Endodermal cell (in vitro differentiated cells): ENCODE measurements around the gene GRM3. TPM values are rescaled to one million over a fixed set of nuclear protein-coding genes. Genes with fewer than 3 reads are reported as not detected.

Experiments used
- DNase-seq: peaks from one replicate; pipeline ENCODE4 v3.0.0-alpha.2; 2017
- H3K27ac ChIP-seq: 2 replicates; pipeline ENCODE4 v1.5.1; 2013; ENCODE audit warnings: mild to moderate bottlenecking, low read depth, low read length, moderate library complexity
- H3K27me3 ChIP-seq: 2 replicates; pipeline ENCODE4 v1.6.1; 2013; ENCODE audit warnings: mild to moderate bottlenecking, low read length, moderate library complexity; ENCODE audit not compliant: insufficient read depth, control insufficient read depth, poor library complexity, severe bottlenecking
- H3K36me3 ChIP-seq: 2 replicates; pipeline ENCODE4 v1.7.0; 2013; ENCODE audit warnings: mild to moderate bottlenecking, low read length, moderate library complexity; ENCODE audit not compliant: control insufficient read depth, insufficient read depth
- H3K4me1 ChIP-seq: one replicate; pipeline ENCODE4 v1.7.0; 2013; ENCODE audit warnings: low read length; ENCODE audit not compliant: control insufficient read depth, insufficient read depth
- H3K4me3 ChIP-seq: 2 replicates; pipeline ENCODE4 v1.5.1; 2013; ENCODE audit warnings: mild to moderate bottlenecking, low read length, moderate library complexity
- H3K9ac ChIP-seq: 2 replicates; pipeline ENCODE4 v1.6.1; 2013; ENCODE audit warnings: mild to moderate bottlenecking, low read length, moderate library complexity; ENCODE audit not compliant: poor library complexity, severe bottlenecking; ENCODE audit errors: extremely low read depth
- H3K9me3 ChIP-seq: 2 replicates; pipeline ENCODE4 v1.6.1; 2013; ENCODE audit warnings: mild to moderate bottlenecking, low read length, moderate library complexity; ENCODE audit not compliant: control insufficient read depth
- H3K27ac Mint-ChIP-seq: 2 replicates; pipeline ENCODE4 v1.8.0; 2020; ENCODE audit warnings: mixed read lengths
- H3K27me3 Mint-ChIP-seq: 2 replicates; pipeline ENCODE4 v1.8.0; 2021; ENCODE audit warnings: mild to moderate bottlenecking, mixed read lengths; ENCODE audit not compliant: insufficient read depth
- H3K36me3 Mint-ChIP-seq: 2 replicates; pipeline ENCODE4 v1.8.0; 2020; ENCODE audit warnings: low read depth, mixed read lengths
- H3K4me1 Mint-ChIP-seq: 2 replicates; pipeline ENCODE4 v1.8.0; 2020; ENCODE audit warnings: mixed read lengths
- H3K4me3 Mint-ChIP-seq: 2 replicates; pipeline ENCODE4 v1.8.0; 2020; ENCODE audit warnings: mild to moderate bottlenecking, moderate library complexity, mixed read lengths
- H3K9me3 Mint-ChIP-seq: 2 replicates; pipeline ENCODE4 v1.8.0; 2020; ENCODE audit warnings: mild to moderate bottlenecking, mixed read lengths
- CTCF ChIP-seq: fragments of 200-600 bp; sonication (generic); conservative IDR thresholded peaks from 2 replicates; pipeline ENCODE4 v1.5.0; 2021; ENCODE audit warnings: antibody characterized with exemption, mild to moderate bottlenecking
- WGBS, 2 experiments: methylation state at CpG; one replicate each; pipeline versions ENCODE4 v1.1.5 to v1.1.7; 2013; ENCODE audit warnings: missing lambda C conversion rate in 2 of 2, mixed read lengths in 1 of 2; ENCODE audit not compliant: insufficient coverage in 1 of 2, insufficient read length in 1 of 2; 5-methylcytosine and 5-hydroxymethylcytosine counted together
- total RNA-seq, 2 donors: library from RNA; stranded (reverse); fragmentation: NEBNext Ultra II Directional in 1 of 2; extraction: Animal tissue kit (Norgen Biotek cat#: 25700) in 1 of 2; gene quantifications; 2 replicates in 1 of 2; 3 replicates in 1 of 2; pipeline ENCODE4 v1.2.1, GENCODE V29; 2021

GRM3 gene
- total RNA-seq, 2 donors from 2014 or later: 0.75 to 0.91 TPM

DNA sequence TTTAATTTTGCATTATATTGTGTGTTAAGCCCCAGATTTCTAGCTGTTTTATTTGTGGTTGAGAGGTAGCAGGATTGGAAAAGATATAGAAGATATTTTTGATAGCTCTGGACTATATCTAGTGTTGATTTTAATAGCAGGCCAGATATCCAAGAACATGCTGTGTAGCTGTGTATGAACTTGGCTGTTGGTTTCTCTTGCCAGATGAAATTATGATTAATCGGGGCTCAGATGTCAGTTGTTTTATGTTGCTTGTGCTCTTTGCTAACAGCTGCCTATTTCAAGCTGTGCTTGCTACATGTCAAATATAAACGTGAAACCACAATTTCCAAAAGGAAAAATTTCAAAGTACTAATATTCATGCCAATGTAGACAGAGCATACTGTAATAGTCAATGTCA is 141.1 kb downstream of the GRM3 start:
- no peak overlapping the region for H3K4me3 ChIP-seq
- H3K27me3 ChIP-seq: no peaks in the 10 kb centered on the region
- no peak for TF ChIP-seq CTCF
- H3K36me3 Mint-ChIP-seq: no peaks in the 10 kb centered on the region
- H3K27ac ChIP-seq: no peak overlapping the region
- H3K27me3 Mint-ChIP-seq: no peaks in the 10 kb centered on the region
- WGBS, 2 experiments: 98 to 100% methylated on average over 1 to 2 of the region's 2 CpGs
- no peak for DNase-seq
- H3K4me1 Mint-ChIP-seq: peaks cover 3% of the 10 kb centered on the region
- no peaks in the 10 kb centered on the region for H3K4me1 ChIP-seq
- H3K36me3 ChIP-seq: no peaks in the 10 kb centered on the region
- H3K9ac ChIP-seq: no peak overlapping the region
- no peaks in the 10 kb centered on the region for H3K9me3 Mint-ChIP-seq
- no peak overlapping the region for H3K27ac Mint-ChIP-seq
- no peaks in the 10 kb centered on the region for H3K9me3 ChIP-seq
- no peak overlapping the region for H3K4me3 Mint-ChIP-seq

DNA sequence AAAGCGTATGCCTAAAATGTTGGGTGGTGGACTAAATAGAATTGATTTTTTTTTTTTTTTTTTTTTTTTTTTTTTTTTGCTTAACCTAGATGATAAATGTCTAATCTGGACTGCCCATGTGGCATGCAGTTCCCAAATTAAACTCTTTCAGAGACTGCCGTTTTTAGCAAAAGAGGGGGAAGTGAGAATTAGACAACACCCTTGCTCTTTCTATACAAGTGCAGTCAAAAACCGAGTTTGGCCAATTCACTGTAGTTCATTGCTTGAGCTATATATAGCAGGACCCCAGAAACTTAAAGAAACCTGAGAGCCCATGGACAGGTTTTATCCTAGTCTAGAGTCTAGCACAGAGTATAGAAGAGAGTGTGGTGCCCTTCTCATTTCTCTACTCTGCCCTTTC is 141.9 kb downstream of the GRM3 start:
- Mint-ChIP-seq H3K4me1 (peaks cover 3% of the 10 kb centered on the region), H3K9me3 (no peaks in the 10 kb centered on the region), H3K4me3 (no peak overlapping the region), H3K27me3 (no peaks in the 10 kb centered on the region), H3K36me3 (no peaks in the 10 kb centered on the region), H3K27ac (no peak overlapping the region)
- TF ChIP-seq CTCF: no peak
- no peak overlapping the region for H3K27ac ChIP-seq
- H3K9me3 ChIP-seq: no peaks in the 10 kb centered on the region
- WGBS, 2 experiments: 88 to 100% methylated on average over 1 to 3 of the region's 3 CpGs
- no peaks in the 10 kb centered on the region for H3K4me1 ChIP-seq
- no peak overlapping the region for H3K4me3 ChIP-seq
- no peak overlapping the region for H3K9ac ChIP-seq
- H3K27me3 ChIP-seq: no peaks in the 10 kb centered on the region
- DNase-seq: no peak
- no peaks in the 10 kb centered on the region for H3K36me3 ChIP-seq

GRCh38 chr7:86786376-86786775 is 142.7 kb downstream of the GRM3 start:
- Mint-ChIP-seq H3K9me3 (no peaks in the 10 kb centered on the region), H3K36me3 (no peaks in the 10 kb centered on the region), H3K4me1 (peaks cover 3% of the 10 kb centered on the region), H3K27me3 (no peaks in the 10 kb centered on the region), H3K27ac (no peak overlapping the region), H3K4me3 (no peak overlapping the region)
- DNase-seq: no peak
- TF ChIP-seq CTCF: no peak
- Histone ChIP-seq H3K4me1 (no peaks in the 10 kb centered on the region), H3K27ac (no peak overlapping the region), H3K4me3 (no peak overlapping the region), H3K36me3 (no peaks in the 10 kb centered on the region), H3K9ac (no peak overlapping the region), H3K9me3 (no peaks in the 10 kb centered on the region), H3K27me3 (no peaks in the 10 kb centered on the region)
- WGBS, 2 experiments: 96% methylated on average over 30 to 36 of the region's 36 CpGs
